NOMO-1 (cell line): ENCODE results near the gene ANGPT4.
"Not testable (repeated sequence)": the region's sequence is repeated elsewhere in the genome, so short reads cannot be mapped to it uniquely, and the experiment has no call there.

Experiments
- DNase-seq, 2 experiments: peaks; one replicate each; lab custom pipeline; 2025; ENCODE audit not compliant: unreplicated experiment in 2 of 2; lab: John Stamatoyannopoulos, UW

The ANGPT4 gene

GRCh38 chr20:906703-907270 lies 9.3 kb downstream of the ANGPT4 start:
- no peak for DNase-seq

- DNase-seq: peak in 1 of 2 experiments; percentile 34
Measured at GRCh38 chr20:906001-906520, 10.1 kb downstream of the ANGPT4 start.

GRCh38 chr20:905396-905961 lies 10.7 kb downstream of the ANGPT4 start:
- DNase-seq: peak; percentile 71 to 79

- no peak for DNase-seq
Measured at GRCh38 chr20:904039-904545, 12.0 kb downstream of the ANGPT4 start.

GRCh38 chr20:897436-897835 lies 18.7 kb downstream of the ANGPT4 start:
- DNase-seq: not testable (repeated sequence)

- DNase-seq: no peak
Measured at GRCh38 chr20:896501-897025, 19.6 kb downstream of the ANGPT4 start.

GRCh38 chr20:892371-892770 lies 23.8 kb downstream of the ANGPT4 start:
- not testable (repeated sequence) for DNase-seq

- no peak for DNase-seq
Measured at GRCh38 chr20:891706-892080, 24.4 kb downstream of the ANGPT4 start.

GRCh38 chr20:891058-891705 lies 25.0 kb downstream of the ANGPT4 start:
- peak in 1 of 2 experiments; percentile 46 for DNase-seq

- no peak for DNase-seq
Measured at GRCh38 chr20:890666-891057, 25.5 kb downstream of the ANGPT4 start.

GRCh38 chr20:889932-890463 lies 26.1 kb downstream of the ANGPT4 start:
- DNase-seq: no peak

- DNase-seq: no peak
Measured at GRCh38 chr20:889106-889505, 27.0 kb downstream of the ANGPT4 start.

GRCh38 chr20:888057-888456 lies 28.1 kb downstream of the ANGPT4 start:
- no peak for DNase-seq

- no peak for DNase-seq
Measured at GRCh38 chr20:887137-887536, 29.0 kb downstream of the ANGPT4 start.

GRCh38 chr20:884983-885952 lies 30.9 kb downstream of the ANGPT4 start:
- DNase-seq: no peak

- DNase-seq: no peak
Measured at GRCh38 chr20:881783-882144, 34.4 kb downstream of the ANGPT4 start.

- DNase-seq: peak; percentile 40 to 41
Measured at GRCh38 chr20:881051-881782, 34.9 kb downstream of the ANGPT4 start.

- no peak for DNase-seq
Measured at GRCh38 chr20:879626-880025, 36.5 kb downstream of the ANGPT4 start.

GRCh38 chr20:878511-879307 lies 37.4 kb downstream of the ANGPT4 start:
- peak in 1 of 2 experiments; percentile 19 for DNase-seq
